ENCODE measurements around the gene WASL.

WASL gene

DNA sequence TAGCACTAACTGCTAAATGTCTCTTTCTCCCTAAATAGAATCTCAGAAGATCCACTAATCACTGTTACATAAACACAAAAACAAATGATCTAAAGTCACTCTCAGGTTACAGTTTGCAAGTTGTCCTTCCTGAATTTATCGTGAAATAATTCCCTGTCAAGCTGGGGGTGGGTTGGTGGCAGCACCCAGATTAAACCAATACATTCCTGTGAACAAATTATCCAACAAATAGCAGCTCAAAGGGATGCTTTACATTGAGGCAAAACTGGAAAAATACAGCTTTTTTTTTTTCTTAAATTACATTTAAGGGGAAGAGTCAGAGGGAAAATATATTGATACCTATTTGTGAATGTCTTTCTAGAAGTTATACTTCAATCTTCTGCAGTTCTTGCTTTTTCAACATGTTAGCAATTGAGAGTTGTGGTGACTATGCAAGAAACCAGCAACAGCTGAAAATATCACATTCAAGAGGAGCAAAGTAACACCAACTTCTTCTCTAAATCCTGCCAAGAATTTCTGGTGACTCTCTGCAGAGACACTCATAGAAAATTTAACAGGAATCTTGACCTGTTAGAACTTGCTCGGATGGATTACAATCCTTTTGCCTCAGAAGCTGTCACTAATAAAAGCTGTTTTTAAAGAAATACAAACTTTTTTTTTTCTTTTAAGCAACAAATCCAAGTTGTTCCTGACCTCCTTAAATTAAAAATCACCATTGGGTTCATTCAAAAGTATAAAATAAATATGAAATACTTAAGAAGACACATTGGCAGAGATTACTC is 74.2 kb downstream of the WASL start:
- TF ChIP-seq GATA2 (IDR thresholded peaks at IDR 0.05; ENCODE audit: low read depth, low read length) (no peak), GATA3 (IDR thresholded peaks at IDR 0.05; ENCODE audit: low read depth, low read length) (no peak)

DNA sequence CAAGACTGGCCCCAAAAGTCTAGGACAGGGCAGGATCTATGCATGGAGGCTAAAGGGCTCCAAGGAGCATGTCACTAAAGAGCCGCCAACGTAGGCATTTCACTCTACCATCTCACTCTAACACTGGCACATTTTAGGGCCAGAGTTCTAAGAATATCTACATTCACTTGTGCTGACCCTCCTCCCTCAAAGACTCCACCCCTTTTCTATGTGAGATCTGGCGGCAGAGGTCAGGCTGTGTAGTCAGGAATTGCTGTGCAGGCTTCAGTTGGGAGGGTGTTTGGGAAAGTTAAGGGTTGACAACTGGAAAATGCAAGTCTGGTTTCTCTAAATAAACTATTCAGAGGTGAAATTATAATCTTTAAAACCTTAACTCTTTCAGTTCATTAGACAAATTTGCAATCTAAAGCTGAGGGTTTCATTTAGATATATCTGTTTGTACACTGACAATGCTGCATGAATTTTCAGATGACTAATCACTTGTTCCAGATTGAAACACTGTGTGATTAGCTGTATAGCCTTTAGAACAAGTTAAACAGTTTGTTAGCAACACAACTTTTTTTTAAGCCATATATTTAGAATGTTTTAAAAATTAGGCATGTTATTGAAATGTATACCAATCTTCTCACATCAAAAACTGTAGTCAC is 74.9 kb downstream of the WASL start:
- TF ChIP-seq GATA3 (IDR thresholded peaks at IDR 0.05; ENCODE audit: low read depth, low read length) (no peak), GATA2 (IDR thresholded peaks at IDR 0.05; ENCODE audit: low read depth, low read length) (no peak)

- no peak for TF ChIP-seq GATA3 (IDR thresholded peaks at IDR 0.05; ENCODE audit: low read depth, low read length)
- no peak for TF ChIP-seq GATA2 (IDR thresholded peaks at IDR 0.05; ENCODE audit: low read depth, low read length)
These were observed 75.6 kb downstream of the WASL start for GRCh38 chr7:123673137-123673732.

GRCh38 chr7:123669485-123669884 is 79.3 kb downstream of the WASL start:
- TF ChIP-seq GATA3 (IDR thresholded peaks at IDR 0.05; ENCODE audit: low read depth, low read length) (no peak), GATA2 (IDR thresholded peaks at IDR 0.05; ENCODE audit: low read depth, low read length) (no peak)

DNA sequence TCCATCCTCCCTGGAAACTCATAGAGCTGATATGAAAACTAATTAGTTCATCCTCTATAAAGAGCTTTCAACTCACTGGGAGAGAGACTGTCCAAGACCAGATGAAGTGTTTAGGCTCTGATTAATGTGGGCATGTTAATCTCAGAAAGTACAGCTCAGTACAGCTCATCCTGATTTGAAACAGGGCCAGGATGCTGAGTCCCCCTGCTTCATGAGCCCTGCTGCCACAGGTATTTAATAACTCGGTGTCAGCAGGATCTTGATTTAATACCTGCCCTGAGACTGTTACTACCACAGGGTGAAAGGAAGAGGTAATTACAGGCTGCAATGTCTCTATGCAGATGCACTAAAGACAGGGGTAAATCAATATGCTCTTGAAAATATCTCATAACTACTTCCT is 82.3 kb downstream of the WASL start:
- TF ChIP-seq GATA2 (IDR thresholded peaks at IDR 0.05; ENCODE audit: low read depth, low read length) (no peak), GATA3 (IDR thresholded peaks at IDR 0.05; ENCODE audit: low read depth, low read length) (no peak)

- TF ChIP-seq GATA3 (IDR thresholded peaks at IDR 0.05; ENCODE audit: low read depth, low read length) (no peak), GATA2 (IDR thresholded peaks at IDR 0.05; ENCODE audit: low read depth, low read length) (no peak)
These were observed 82.9 kb downstream of the WASL start for GRCh38 chr7:123665896-123666295.

DNA sequence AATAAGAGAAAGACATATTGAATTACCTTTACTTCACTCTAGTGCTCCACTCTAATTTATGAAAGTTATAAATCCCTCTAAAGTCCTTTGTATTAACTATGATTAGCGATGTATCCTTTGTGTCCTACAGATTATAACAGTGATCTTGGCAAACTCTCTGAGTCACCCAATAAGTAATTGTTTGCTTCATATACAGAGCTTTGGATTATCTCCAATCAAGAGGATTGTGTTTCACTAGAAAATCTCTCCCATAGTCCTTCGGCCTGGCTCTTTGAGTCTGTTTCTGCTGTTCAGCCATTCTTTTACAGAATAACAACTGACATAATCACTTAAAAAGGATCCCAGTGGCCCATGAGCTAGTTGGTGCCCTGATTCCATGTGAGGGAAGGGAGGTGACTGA is 83.6 kb downstream of the WASL start:
- no peak for TF ChIP-seq GATA3 (IDR thresholded peaks at IDR 0.05; ENCODE audit: low read depth, low read length)
- TF ChIP-seq GATA2 (IDR thresholded peaks at IDR 0.05; ENCODE audit: low read depth, low read length) = no peak

DNA sequence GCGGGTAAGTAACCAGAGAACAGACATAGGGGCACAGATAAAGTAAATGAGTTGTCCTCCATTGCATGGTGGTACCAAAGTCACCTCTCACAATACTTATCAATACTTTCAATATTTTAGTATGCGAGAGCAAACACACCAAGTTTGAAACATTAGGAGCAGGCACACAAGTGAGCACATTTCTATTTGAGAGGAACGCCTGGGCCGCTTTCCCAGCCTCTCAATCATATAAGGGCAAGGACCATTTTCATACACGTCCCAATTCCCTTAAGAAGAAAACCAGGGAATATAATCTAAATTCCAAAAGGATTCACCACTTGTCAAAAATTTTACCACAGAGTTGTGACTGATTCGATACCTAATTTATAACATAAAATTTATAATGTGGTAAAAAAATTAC is 85.6 kb downstream of the WASL start:
- TF ChIP-seq GATA2 (IDR thresholded peaks at IDR 0.05; ENCODE audit: low read depth, low read length) = no peak
- TF ChIP-seq GATA3 (IDR thresholded peaks at IDR 0.05; ENCODE audit: low read depth, low read length) = no peak

DNA sequence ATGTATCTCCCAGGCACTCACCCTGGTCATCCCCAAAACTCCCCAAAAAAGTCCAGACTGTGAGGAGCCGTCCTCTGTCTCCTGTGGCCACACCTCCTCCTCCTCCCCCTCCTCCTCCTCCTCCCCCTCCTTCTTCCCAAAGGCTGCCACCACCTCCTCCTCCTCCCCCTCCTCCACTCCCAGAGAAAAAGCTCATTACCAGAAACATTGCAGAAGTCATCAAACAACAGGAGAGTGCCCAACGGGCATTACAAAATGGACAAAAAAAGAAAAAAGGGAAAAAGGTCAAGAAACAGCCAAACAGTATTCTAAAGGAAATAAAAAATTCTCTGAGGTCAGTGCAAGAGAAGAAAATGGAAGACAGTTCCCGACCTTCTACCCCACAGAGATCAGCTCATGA is 86.0 kb downstream of the WASL start:
- TF ChIP-seq GATA2 (IDR thresholded peaks at IDR 0.05; ENCODE audit: low read depth, low read length) = no peak
- TF ChIP-seq GATA3 (IDR thresholded peaks at IDR 0.05; ENCODE audit: low read depth, low read length) = no peak

- TF ChIP-seq GATA2 (IDR thresholded peaks at IDR 0.05; ENCODE audit: low read depth, low read length) = no peak
- TF ChIP-seq GATA3 (IDR thresholded peaks at IDR 0.05; ENCODE audit: low read depth, low read length) = no peak
These were observed 86.5 kb downstream of the WASL start for GRCh38 chr7:123662293-123662692.

- TF ChIP-seq GATA2 (IDR thresholded peaks at IDR 0.05; ENCODE audit: low read depth, low read length) (no peak), GATA3 (IDR thresholded peaks at IDR 0.05; ENCODE audit: low read depth, low read length) (no peak)
These were observed 87.0 kb downstream of the WASL start for GRCh38 chr7:123661765-123662164.

DNA sequence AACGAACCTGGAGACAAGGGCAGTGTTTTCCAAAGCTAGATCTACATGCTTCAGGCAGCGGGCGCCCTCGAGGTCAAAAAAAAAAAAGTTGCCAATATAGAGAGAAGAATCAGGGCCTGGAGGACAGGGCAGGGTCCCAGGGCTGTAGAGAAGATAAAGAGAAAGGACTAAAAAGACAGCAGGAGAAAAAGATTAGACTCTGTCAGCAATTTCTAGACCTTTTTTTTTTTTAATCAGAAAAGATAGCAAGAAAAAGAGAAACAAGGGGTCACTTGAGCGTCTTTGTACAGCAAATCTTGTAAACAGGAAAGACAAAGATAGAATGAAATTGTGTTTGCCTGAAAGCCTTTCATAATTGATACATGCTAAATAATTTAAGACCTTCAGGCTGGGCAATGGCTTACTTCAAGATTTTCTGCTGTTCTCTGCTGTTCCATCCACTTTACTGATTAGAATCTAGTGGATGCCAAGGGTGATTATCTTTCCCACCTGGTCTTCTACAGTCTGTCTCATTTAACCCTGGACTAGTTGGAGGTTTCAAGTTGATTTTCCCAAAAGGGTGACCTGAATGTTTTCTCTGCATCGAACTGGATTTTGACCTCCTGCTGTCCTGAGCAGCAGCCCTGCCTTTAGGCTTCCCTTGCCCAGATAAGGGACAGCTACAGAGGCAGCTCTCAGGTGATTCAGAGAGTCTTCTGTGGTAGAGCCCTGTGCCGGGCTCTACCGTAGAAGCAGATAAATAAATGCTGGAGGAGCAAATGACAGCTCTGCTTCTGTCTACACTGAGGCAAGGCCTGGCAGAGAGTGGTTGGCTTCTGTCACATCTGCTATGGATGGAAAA is 88.1 kb downstream of the WASL start:
- no peak for TF ChIP-seq GATA3 (IDR thresholded peaks at IDR 0.05; ENCODE audit: low read depth, low read length)
- TF ChIP-seq GATA2 (IDR thresholded peaks at IDR 0.05; ENCODE audit: low read depth, low read length) = peak; percentile 46

- no peak for TF ChIP-seq GATA3 (IDR thresholded peaks at IDR 0.05; ENCODE audit: low read depth, low read length)
These were observed 90.8 kb downstream of the WASL start for GRCh38 chr7:123658023-123658422.

DNA sequence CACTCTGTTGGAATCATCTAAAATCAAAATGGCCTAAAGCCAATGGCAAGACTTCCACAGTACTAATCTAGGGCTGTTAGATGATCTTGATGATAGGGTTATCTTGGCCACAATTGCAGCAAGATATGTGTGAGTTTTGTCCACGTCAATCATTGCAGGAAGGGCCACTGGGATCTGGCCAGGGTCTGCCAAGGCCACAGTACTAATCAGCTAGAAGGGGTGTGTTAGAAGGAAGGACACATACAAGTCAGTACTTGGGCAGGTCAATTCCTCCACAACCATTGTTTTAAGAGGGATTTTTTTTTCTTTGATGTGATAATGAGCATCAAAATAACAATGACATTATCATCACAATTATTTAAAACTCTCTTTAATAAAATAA is 91.5 kb downstream of the WASL start:
- TF ChIP-seq GATA3 (IDR thresholded peaks at IDR 0.05; ENCODE audit: low read depth, low read length) (no peak), GATA2 (IDR thresholded peaks at IDR 0.05; ENCODE audit: low read depth, low read length) (no peak)
